Neural progenitor cell (in vitro differentiated cells): Measurements from ENCODE around the gene RAB13. TPM values are rescaled to one million over a fixed set of nuclear protein-coding genes. Genes with fewer than 3 reads are reported as not detected.

Experiments used
- DNase-seq: peaks from one replicate; pipeline ENCODE4 v3.0.0-alpha.2; 2016; ENCODE audit warnings: low spot score
- H2AFZ ChIP-seq: fragments of 200-600 bp; sonication (generic); replicated peaks from 2 replicates; pipeline ENCODE4 v1.6.1; 2016; ENCODE audit warnings: antibody characterized with exemption
- H3F3A ChIP-seq: fragments of 200-600 bp; sonication (generic); 2 replicates; pipeline ENCODE4 v1.6.1; 2016; ENCODE audit warnings: antibody characterized with exemption, low read depth
- H3K27ac ChIP-seq: fragments of 200-600 bp; sonication (generic); 2 replicates; pipeline ENCODE4 v1.5.1; 2016; ENCODE audit warnings: mild to moderate bottlenecking
- H3K27me3 ChIP-seq: fragments of 200-600 bp; sonication (generic); 2 replicates; pipeline ENCODE4 v1.6.1; 2016; ENCODE audit warnings: mild to moderate bottlenecking, moderate library complexity
- H3K36me3 ChIP-seq: fragments of 200-600 bp; sonication (generic); 2 replicates; pipeline ENCODE4 v1.5.1; 2016
- H3K4me1 ChIP-seq: fragments of 200-600 bp; sonication (generic); 2 replicates; pipeline ENCODE4 v1.6.1; 2016; ENCODE audit warnings: mixed run types
- H3K4me2 ChIP-seq: fragments of 200-600 bp; sonication (generic); 2 replicates; pipeline ENCODE4 v1.6.1; 2016
- H3K4me3 ChIP-seq: fragments of 200-600 bp; sonication (generic); 2 replicates; pipeline ENCODE4 v1.5.1; 2016
- H3K79me2 ChIP-seq: fragments of 200-600 bp; sonication (generic); 2 replicates; pipeline ENCODE4 v1.6.1; 2016; ENCODE audit warnings: low read depth
- H3K9ac ChIP-seq: fragments of 200-600 bp; sonication (generic); 2 replicates; pipeline ENCODE4 v1.6.1; 2016
- H3K9me3 ChIP-seq: fragments of 200-600 bp; sonication (generic); 2 replicates; pipeline ENCODE4 v1.5.1; 2016; ENCODE audit warnings: low read depth
- H4K20me1 ChIP-seq: fragments of 200-600 bp; sonication (generic); 2 replicates; pipeline ENCODE4 v1.6.1; 2016; ENCODE audit warnings: low read depth
- H3K27ac Mint-ChIP-seq: 3 replicates; pipeline ENCODE4 v1.8.0; 2021; ENCODE audit warnings: mixed read lengths
- H3K27me3 Mint-ChIP-seq: 2 replicates; pipeline ENCODE4 v1.8.0; 2022; ENCODE audit warnings: low read depth, mild to moderate bottlenecking, inconsistent platforms, moderate library complexity, mixed read lengths; ENCODE audit not compliant: insufficient read depth
- H3K36me3 Mint-ChIP-seq: 3 replicates; pipeline ENCODE4 v1.8.0; 2021; ENCODE audit warnings: mixed read lengths
- H3K4me1 Mint-ChIP-seq: 3 replicates; pipeline ENCODE4 v1.8.0; 2021; ENCODE audit warnings: mixed read lengths
- H3K4me3 Mint-ChIP-seq: 3 replicates; pipeline ENCODE4 v1.8.0; 2021; ENCODE audit warnings: mild to moderate bottlenecking, moderate library complexity, mixed read lengths
- H3K9me3 Mint-ChIP-seq: 3 replicates; pipeline ENCODE4 v1.8.0; 2020; ENCODE audit warnings: mixed read lengths
- EZH2 ChIP-seq: fragments of 200-600 bp; sonication (generic); IDR thresholded peaks from 2 replicates; pipeline ENCODE4 v1.6.1; 2017; ENCODE audit warnings: antibody characterized with exemption, mild to moderate bottlenecking, moderate library complexity
- EZH2phosphoT487 ChIP-seq: fragments of 200-600 bp; sonication (generic); IDR thresholded peaks from 2 replicates; pipeline ENCODE4 v1.6.1; 2017; ENCODE audit warnings: antibody characterized with exemption
- total RNA-seq: library from RNA; depleted of rRNA; stranded (reverse); fragments of >200 nt; gene quantifications from 2 replicates; pipeline ENCODE4 v1.2.3, GENCODE V29; 2015; ENCODE audit warnings: low replicate concordance
- TF ChIP-seq, protein P1 (sequence below): fragments of 200-600 bp; sonication (generic); IDR thresholded peaks from 2 replicates; pipeline ENCODE4 v1.5.1; 2017; ENCODE audit warnings: antibody characterized with exemption, mild to moderate bottlenecking

The RAB13 gene
- total RNA-seq, 1 donor from 2014 or later = 14.3 TPM

DNA sequence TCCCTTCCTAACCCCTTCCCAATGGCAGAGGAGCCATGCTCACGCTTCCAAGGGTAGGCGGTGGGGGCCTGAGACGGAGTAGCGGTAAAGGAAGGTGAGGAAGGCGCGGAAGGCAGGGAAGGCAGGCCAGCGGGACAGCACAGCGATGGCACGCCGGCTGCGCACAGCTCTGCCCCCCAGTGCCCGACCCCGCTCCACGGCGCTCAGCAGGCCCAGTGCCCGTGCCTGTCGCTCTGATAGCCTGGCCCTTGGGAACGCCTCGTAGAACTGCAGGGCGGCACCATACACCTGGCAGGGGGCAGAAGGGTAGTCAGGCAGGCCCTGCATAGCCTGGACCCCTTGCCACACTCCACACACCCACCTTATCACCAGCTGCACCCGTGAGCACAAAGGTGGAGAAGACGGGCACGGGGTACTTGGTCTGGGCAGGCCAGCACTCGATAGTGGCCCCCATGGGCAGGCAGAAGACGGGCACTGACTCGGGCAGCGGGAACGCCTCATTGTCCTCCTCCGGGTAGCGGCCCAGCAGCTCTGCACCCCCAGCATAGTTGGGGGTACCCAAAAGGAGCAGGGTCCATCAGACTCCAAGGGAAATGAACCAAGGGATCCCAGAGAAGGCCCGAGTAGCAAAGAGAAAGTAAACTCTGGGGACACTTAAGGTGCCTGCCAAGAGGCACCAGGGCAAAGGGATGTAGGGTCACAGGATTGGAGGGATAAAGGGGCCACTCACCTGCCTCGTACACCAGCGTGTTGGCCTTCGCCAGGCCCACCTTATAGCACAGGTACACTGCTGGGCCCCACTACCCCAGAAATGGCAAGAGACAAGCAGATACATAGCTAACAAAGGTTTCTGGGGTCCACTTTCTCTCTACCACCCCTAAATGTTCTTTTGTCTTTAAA, 44.1 kb downstream of the RAB13 start:
- Histone ChIP-seq H3K27me3 (no peaks in the 10 kb centered on the region), H3K4me2 (no peak overlapping the region), H3K9ac (no peak overlapping the region), H3K4me3 (no peak overlapping the region), H3K36me3 (no peaks in the 10 kb centered on the region), H3K4me1 (peaks cover 5% of the 10 kb centered on the region), H3K9me3 (no peaks in the 10 kb centered on the region), H3K27ac (no peak overlapping the region), H2AFZ (no peak overlapping the region), H3K79me2 (peaks cover 17% of the 10 kb centered on the region), H4K20me1 (peaks cover 5% of the 10 kb centered on the region), H3F3A (peaks cover 14% of the 10 kb centered on the region)
- Mint-ChIP-seq H3K4me1 (peaks cover 15% of the 10 kb centered on the region), H3K4me3 (no peak overlapping the region), H3K27me3 (peaks cover 4% of the 10 kb centered on the region), H3K36me3 (peaks cover 27% of the 10 kb centered on the region), H3K27ac (no peak overlapping the region), H3K9me3 (no peaks in the 10 kb centered on the region)
- no peak for TF ChIP-seq EZH2phosphoT487
- TF ChIP-seq, protein P1, sequence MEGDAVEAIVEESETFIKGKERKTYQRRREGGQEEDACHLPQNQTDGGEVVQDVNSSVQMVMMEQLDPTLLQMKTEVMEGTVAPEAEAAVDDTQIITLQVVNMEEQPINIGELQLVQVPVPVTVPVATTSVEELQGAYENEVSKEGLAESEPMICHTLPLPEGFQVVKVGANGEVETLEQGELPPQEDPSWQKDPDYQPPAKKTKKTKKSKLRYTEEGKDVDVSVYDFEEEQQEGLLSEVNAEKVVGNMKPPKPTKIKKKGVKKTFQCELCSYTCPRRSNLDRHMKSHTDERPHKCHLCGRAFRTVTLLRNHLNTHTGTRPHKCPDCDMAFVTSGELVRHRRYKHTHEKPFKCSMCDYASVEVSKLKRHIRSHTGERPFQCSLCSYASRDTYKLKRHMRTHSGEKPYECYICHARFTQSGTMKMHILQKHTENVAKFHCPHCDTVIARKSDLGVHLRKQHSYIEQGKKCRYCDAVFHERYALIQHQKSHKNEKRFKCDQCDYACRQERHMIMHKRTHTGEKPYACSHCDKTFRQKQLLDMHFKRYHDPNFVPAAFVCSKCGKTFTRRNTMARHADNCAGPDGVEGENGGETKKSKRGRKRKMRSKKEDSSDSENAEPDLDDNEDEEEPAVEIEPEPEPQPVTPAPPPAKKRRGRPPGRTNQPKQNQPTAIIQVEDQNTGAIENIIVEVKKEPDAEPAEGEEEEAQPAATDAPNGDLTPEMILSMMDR = no peak
- TF ChIP-seq EZH2 = no peak
- no peak for DNase-seq

DNA sequence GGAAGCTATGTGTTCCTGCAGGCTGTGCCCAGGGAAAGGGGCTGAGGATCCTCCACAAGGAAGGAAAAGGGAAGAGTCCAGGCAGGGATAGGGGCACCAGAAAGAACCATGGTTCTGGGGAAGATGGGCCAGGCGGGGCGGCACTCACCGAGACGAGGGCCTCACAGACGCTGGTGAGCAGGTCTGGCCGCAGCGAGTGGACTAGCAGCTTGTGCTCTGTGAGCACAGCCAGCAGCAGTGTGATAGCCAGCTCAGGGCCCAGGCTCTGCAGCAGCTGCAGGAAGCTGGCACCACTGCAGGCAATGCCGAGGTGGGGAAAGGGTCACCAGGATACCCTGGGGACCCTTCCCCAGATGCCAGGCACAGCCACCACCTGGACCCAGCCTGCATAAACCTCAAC, 45.4 kb downstream of the RAB13 start:
- Histone ChIP-seq H4K20me1 (no peaks in the 10 kb centered on the region), H3K27me3 (no peaks in the 10 kb centered on the region), H3K9me3 (no peaks in the 10 kb centered on the region), H3K36me3 (no peaks in the 10 kb centered on the region), H3K4me2 (no peak overlapping the region), H3K79me2 (peaks cover 14% of the 10 kb centered on the region), H3K4me3 (no peak overlapping the region), H2AFZ (no peak overlapping the region), H3K4me1 (peaks cover 5% of the 10 kb centered on the region), H3F3A (peaks cover 9% of the 10 kb centered on the region), H3K9ac (no peak overlapping the region), H3K27ac (no peak overlapping the region)
- no peak for DNase-seq
- Mint-ChIP-seq H3K27ac (no peak overlapping the region), H3K36me3 (peaks cover 34% of the 10 kb centered on the region), H3K9me3 (no peaks in the 10 kb centered on the region), H3K4me3 (no peak overlapping the region), H3K4me1 (peaks cover 11% of the 10 kb centered on the region), H3K27me3 (peaks cover 4% of the 10 kb centered on the region)
- TF ChIP-seq EZH2 (no peak), EZH2phosphoT487 (no peak)
- TF ChIP-seq, protein P1 = no peak

DNA sequence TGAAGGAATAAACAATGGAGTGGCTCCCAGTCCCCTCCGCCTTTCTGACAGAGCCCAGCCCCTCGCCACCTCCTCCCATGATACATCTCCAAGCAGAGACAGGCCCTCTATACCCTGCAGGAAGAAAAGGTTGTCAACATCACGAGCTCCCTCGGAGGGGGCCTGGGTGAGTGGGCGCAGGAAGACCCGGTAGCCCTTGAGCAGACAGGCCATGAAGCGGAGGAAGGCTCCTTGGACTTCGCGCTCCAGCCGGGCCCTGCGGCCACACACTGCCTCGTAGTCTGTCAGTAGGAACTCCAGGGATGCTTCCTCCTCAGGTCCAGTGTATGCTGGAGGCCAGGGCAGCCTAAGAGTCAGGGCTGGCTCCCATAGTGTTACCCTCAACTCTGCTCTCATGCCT, 46.7 kb downstream of the RAB13 start:
- Histone ChIP-seq H3F3A (no peaks in the 10 kb centered on the region), H3K79me2 (peaks cover 1% of the 10 kb centered on the region), H3K4me3 (no peak overlapping the region), H4K20me1 (no peaks in the 10 kb centered on the region), H2AFZ (no peak overlapping the region), H3K9ac (no peak overlapping the region), H3K27me3 (no peaks in the 10 kb centered on the region), H3K4me1 (no peaks in the 10 kb centered on the region), H3K9me3 (no peaks in the 10 kb centered on the region), H3K27ac (no peak overlapping the region), H3K4me2 (no peak overlapping the region), H3K36me3 (no peaks in the 10 kb centered on the region)
- Mint-ChIP-seq H3K36me3 (peaks cover 33% of the 10 kb centered on the region), H3K9me3 (no peaks in the 10 kb centered on the region), H3K4me3 (no peak overlapping the region), H3K27me3 (peaks cover 2% of the 10 kb centered on the region), H3K27ac (no peak overlapping the region), H3K4me1 (peaks cover 2% of the 10 kb centered on the region)
- DNase-seq = no peak
- TF ChIP-seq EZH2phosphoT487 = no peak
- no peak for TF ChIP-seq EZH2
- TF ChIP-seq, protein P1 = no peak
